ENCODE results near the gene WDR5B. TPM values are rescaled to one million over a fixed set of nuclear protein-coding genes. Genes with fewer than 3 reads are reported as not detected.

Gene WDR5B
- total and polyA plus RNA-seq, 2 of the 8 experiments (the other 6 are each of a cell fraction or from before 2014, with no cell fraction given): 1.9 to 3.5 TPM

DNA sequence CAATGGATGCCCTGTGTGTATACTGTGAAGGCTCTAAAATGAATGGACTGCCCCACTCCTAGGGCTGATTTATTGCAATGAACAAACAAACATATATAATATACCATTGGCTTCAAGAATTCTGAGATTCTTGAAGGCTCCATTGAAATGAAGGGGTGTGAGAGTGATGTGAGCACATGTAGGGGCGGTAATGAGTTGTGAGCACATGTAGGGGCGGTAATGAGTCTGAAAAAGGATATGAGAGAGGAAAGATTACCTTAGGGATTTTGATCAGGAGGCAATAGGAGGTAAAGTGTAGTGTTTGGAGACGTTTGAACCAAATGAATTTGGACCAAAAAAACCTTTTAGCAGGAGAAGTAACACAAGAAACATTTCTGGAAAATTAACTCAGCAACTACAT is 28.2 kb downstream of the WDR5B start:
- Histone ChIP-seq H2AK5ac (ENCODE audit: low read depth, low read length) (no peak overlapping the region), H3K27ac (ENCODE audit: low read depth, low read length) (no peak overlapping the region), H4K91ac (replicated peaks; ENCODE audit: insufficient read length, low read length) (no peak overlapping the region), H3K14ac (ENCODE audit: insufficient read length) (no peak overlapping the region), H3K9me3 (ENCODE audit: insufficient read depth in 2 of 2, low read depth in 1 of 2, low read length in 1 of 2) (no peaks in the 10 kb centered on the region), H2BK20ac (ENCODE audit: low read length) (no peak overlapping the region), H4K8ac (ENCODE audit: extremely low read depth, insufficient read depth, low read length) (no peak overlapping the region), H3K4me2 (ENCODE audit: insufficient read depth in 1 of 2, low read depth in 2 of 2, low read length in 2 of 2) (no peak overlapping the region), H3K23ac (ENCODE audit: insufficient read length) (no peak overlapping the region), H3K4me3 (ENCODE audit: extremely low read depth in 1 of 4, insufficient read depth in 2 of 4, low read depth in 3 of 4, low read length in 4 of 4) (no peak overlapping the region), H3K23me2 (ENCODE audit: low read depth, low read length) (peaks cover 11% of the 10 kb centered on the region), H3K79me1 (ENCODE audit: low read depth, low read length) (peaks cover 2% of the 10 kb centered on the region; the same call in 1 of the 2 replicates), H3K4me1 (replicated peaks in 1 of 4; ENCODE audit: control insufficient read depth in 3 of 4, insufficient read depth in 4 of 4, low read length in 3 of 4) (peaks cover 0 to 6% (median 3%) of the 10 kb centered on the region in 4 experiments; a peak in 4 of 7 replicates), H2BK15ac (ENCODE audit: low read length) (no peak overlapping the region), H2AFZ (ENCODE audit: low read length) (no peak overlapping the region), H2BK120ac (replicated peaks; ENCODE audit: low read depth, low read length) (no peak overlapping the region), H3K18ac (ENCODE audit: extremely low read depth, low read length) (no peak overlapping the region), H3K36me3 (ENCODE audit: control insufficient read depth in 2 of 4, insufficient read depth in 4 of 4, low read length in 3 of 4) (peaks cover 0 to 7% (median 0%) of the 10 kb centered on the region in 4 experiments; a peak in 1 of 8 replicates), H3K4ac (replicated peaks; ENCODE audit: insufficient read length, low read depth, low read length) (no peak overlapping the region), H3K27me3 (replicated peaks in 1 of 4; ENCODE audit: control insufficient read depth in 3 of 4, extremely low read depth in 1 of 4, insufficient read depth in 3 of 4, low read length in 3 of 4) (no peaks in the 10 kb centered on the region), H3K79me2 (ENCODE audit: control insufficient read depth in 1 of 2, insufficient read depth in 2 of 2, low read length in 2 of 2) (peaks cover 0 to 36% of the 10 kb centered on the region in 2 experiments; a peak in 2 of 4 replicates), H2BK12ac (ENCODE audit: low read depth, low read length) (no peak overlapping the region), H3K56ac (replicated peaks; ENCODE audit: insufficient read length, low read depth, low read length) (no peak overlapping the region), H2BK5ac (ENCODE audit: low read depth, low read length) (no peak overlapping the region), H4K20me1 (replicated peaks in 1 of 2; ENCODE audit: control insufficient read depth in 1 of 2, insufficient read depth in 2 of 2, low read length in 2 of 2) (peaks cover 0 to 2% of the 10 kb centered on the region in 2 experiments), H3K9ac (replicated peaks in 1 of 4; ENCODE audit: extremely low read depth in 1 of 4, low read depth in 3 of 4, low read length in 3 of 4) (no peak overlapping the region), H4K5ac (ENCODE audit: insufficient read length, low read depth, low read length) (no peak overlapping the region)
- DNase-seq (ENCODE audit: low read depth in 1 of 2, low spot score in 2 of 2) (no peak), FAIRE-seq (no peak)
- TF ChIP-seq POLR2AphosphoS5 (IDR thresholded peaks at IDR 0.05; ENCODE audit: low read depth, low read length) (no peak), ASH2L (IDR thresholded peaks at IDR 0.05; ENCODE audit: low read length) (no peak), PHF8 (conservative IDR thresholded peaks at IDR 0.05; ENCODE audit: low read depth, low read length) (no peak)
- TF ChIP-seq, protein P1, sequence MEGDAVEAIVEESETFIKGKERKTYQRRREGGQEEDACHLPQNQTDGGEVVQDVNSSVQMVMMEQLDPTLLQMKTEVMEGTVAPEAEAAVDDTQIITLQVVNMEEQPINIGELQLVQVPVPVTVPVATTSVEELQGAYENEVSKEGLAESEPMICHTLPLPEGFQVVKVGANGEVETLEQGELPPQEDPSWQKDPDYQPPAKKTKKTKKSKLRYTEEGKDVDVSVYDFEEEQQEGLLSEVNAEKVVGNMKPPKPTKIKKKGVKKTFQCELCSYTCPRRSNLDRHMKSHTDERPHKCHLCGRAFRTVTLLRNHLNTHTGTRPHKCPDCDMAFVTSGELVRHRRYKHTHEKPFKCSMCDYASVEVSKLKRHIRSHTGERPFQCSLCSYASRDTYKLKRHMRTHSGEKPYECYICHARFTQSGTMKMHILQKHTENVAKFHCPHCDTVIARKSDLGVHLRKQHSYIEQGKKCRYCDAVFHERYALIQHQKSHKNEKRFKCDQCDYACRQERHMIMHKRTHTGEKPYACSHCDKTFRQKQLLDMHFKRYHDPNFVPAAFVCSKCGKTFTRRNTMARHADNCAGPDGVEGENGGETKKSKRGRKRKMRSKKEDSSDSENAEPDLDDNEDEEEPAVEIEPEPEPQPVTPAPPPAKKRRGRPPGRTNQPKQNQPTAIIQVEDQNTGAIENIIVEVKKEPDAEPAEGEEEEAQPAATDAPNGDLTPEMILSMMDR (IDR thresholded peaks at IDR 0.05; ENCODE audit: control extremely low read depth in 1 of 3, insufficient read depth in 1 of 3, low read depth in 1 of 3, low read length in 3 of 3): peak in 1 of 3 experiments; percentile 8; a peak in 1 of 4 replicates
- TF ChIP-seq, protein P2, sequence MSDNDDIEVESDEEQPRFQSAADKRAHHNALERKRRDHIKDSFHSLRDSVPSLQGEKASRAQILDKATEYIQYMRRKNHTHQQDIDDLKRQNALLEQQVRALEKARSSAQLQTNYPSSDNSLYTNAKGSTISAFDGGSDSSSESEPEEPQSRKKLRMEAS (IDR thresholded peaks at IDR 0.05): peak; percentile 29; the same call in 1 of the 2 replicates
- 82% methylated on average over 3 of the region's 3 CpGs; no CpG with 5 or more reads in 1 of the 2 experiments for WGBS, 2 experiments (ENCODE audit: extremely low coverage in 1 of 2, insufficient coverage in 1 of 2, insufficient read length in 1 of 2, insufficient replicate concordance in 2 of 2, low coverage in 1 of 2, low lambda C conversion rate in 2 of 2, missing lambda C conversion rate in 1 of 2)
- ChIA-PET CTCF (ENCODE audit: partially characterized antibody) (no interaction called here), POLR2A (ENCODE audit: partially characterized antibody) (no interaction called here)
